ENCODE results near the gene AP2S1. TPM values are rescaled to one million over a fixed set of nuclear protein-coding genes. Genes with fewer than 3 reads are reported as not detected.

AP2S1 gene
- total and polyA plus RNA-seq, 2 of the 8 experiments (the other 6 are each of a cell fraction or from before 2014, with no cell fraction given), result 195 to 211 TPM

DNA sequence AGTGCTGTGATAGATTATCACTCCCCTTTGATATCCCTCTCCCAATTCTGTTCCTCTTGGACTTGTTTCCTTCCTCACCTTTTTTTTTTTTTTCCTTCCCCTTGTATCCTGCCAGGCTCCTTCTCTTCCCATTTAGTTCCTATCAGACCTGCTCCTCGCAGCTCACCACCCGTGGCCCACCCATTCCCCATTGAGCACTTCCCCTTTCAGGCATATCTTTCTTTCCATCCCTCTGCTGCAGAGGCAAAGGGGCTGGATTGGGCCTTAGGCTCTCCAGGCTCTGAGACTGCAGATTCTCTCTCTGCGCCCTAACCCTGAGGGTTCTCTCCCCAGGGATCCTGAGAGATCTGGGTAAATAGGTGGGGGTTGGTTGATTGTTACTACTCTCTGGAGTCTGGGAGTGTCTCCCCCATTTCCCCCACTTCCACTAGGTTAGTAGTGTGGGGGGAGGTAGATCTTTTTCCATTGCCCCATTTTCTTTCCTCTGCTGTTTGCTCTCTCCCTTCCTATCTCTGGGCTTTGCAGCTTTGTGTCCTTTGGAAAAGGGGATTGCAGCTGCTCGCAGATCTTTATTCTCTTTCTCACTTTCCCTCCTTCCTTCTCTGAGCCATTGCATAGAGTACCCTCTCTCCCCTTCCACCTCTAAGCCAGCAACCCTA lies 12.5 kb upstream of the AP2S1 start:
- H3K79me1 ChIP-seq (ENCODE audit: low read depth, low read length), result peaks cover 9% of the 10 kb centered on the region; the same call in 1 of the 2 replicates
- H4K20me1 ChIP-seq (replicated peaks in 1 of 2; ENCODE audit: control insufficient read depth in 1 of 2, insufficient read depth in 2 of 2, low read length in 2 of 2), result peaks cover 24 to 27% of the 10 kb centered on the region in 2 experiments
- H2BK120ac ChIP-seq (replicated peaks; ENCODE audit: low read depth, low read length), result no peak overlapping the region
- peaks cover 6 to 21% (median 10%) of the 10 kb centered on the region in 4 experiments; a peak in 6 of 7 replicates for H3K4me1 ChIP-seq (replicated peaks in 1 of 4; ENCODE audit: control insufficient read depth in 3 of 4, insufficient read depth in 4 of 4, low read length in 3 of 4)
- peaks cover 22% of the 10 kb centered on the region for H3K23me2 ChIP-seq (ENCODE audit: low read depth, low read length)
- H3K9me3 ChIP-seq (ENCODE audit: insufficient read depth in 2 of 2, low read depth in 1 of 2, low read length in 1 of 2), result no peaks in the 10 kb centered on the region
- H3K4me3 ChIP-seq (ENCODE audit: extremely low read depth in 1 of 4, insufficient read depth in 2 of 4, low read depth in 3 of 4, low read length in 4 of 4), result peak overlapping the region; percentile 74 to 88 (median 85); a peak in 7 of 8 replicates
- ChIA-PET CTCF (ENCODE audit: partially characterized antibody) (interaction anchor here (0.5 to 2.8 kb wide), 5 partner anchors 23 to 150 kb away, joined by 3 to 8 read pairs (median 4); no protein-coding TSS in a partner anchor), POLR2A (ENCODE audit: partially characterized antibody) (interaction anchor here (0.7 to 6.1 kb wide), 20 partner anchors 13 to 163 kb away, joined by 3 to 102 read pairs (median 4); partner anchors contain the start of genes AP2S1 and SLC1A5)
- no peak overlapping the region for H4K91ac ChIP-seq (replicated peaks; ENCODE audit: insufficient read length, low read length)
- no peak overlapping the region for H2BK15ac ChIP-seq (ENCODE audit: low read length)
- no peak overlapping the region for H3K23ac ChIP-seq (ENCODE audit: insufficient read length)
- H4K5ac ChIP-seq (ENCODE audit: insufficient read length, low read depth, low read length), result no peak overlapping the region
- H3K18ac ChIP-seq (ENCODE audit: extremely low read depth, low read length), result peak overlapping the region; percentile 10
- H2AFZ ChIP-seq (ENCODE audit: low read length), result no peak overlapping the region
- H3K79me2 ChIP-seq (ENCODE audit: control insufficient read depth in 1 of 2, insufficient read depth in 2 of 2, low read length in 2 of 2), result peaks cover 51 to 72% of the 10 kb centered on the region in 2 experiments
- H3K9ac ChIP-seq (replicated peaks in 1 of 4; ENCODE audit: extremely low read depth in 1 of 4, low read depth in 3 of 4, low read length in 3 of 4), result peak overlapping the region in 2 of 4 experiments; percentile 4 to 55; a peak in 2 of 7 replicates
- no peak overlapping the region for H2BK20ac ChIP-seq (ENCODE audit: low read length)
- H2BK5ac ChIP-seq (ENCODE audit: low read depth, low read length), result peak overlapping the region; percentile 82; the same call in 1 of the 2 replicates
- 37% methylated on average over 3 of the region's 4 CpGs; no CpG with 5 or more reads in 1 of the 2 experiments for WGBS, 2 experiments (ENCODE audit: extremely low coverage in 1 of 2, insufficient coverage in 1 of 2, insufficient read length in 1 of 2, insufficient replicate concordance in 2 of 2, low coverage in 1 of 2, low lambda C conversion rate in 2 of 2, missing lambda C conversion rate in 1 of 2)
- H3K27ac ChIP-seq (ENCODE audit: low read depth, low read length), result no peak overlapping the region
- FAIRE-seq (no peak), DNase-seq (ENCODE audit: low read depth in 1 of 2, low spot score in 2 of 2) (no peak)
- no peak overlapping the region for H3K4ac ChIP-seq (replicated peaks; ENCODE audit: insufficient read length, low read depth, low read length)
- peak overlapping the region; percentile 94 to 99 for H3K4me2 ChIP-seq (ENCODE audit: insufficient read depth in 1 of 2, low read depth in 2 of 2, low read length in 2 of 2)
- H3K27me3 ChIP-seq (replicated peaks in 1 of 4; ENCODE audit: control insufficient read depth in 3 of 4, extremely low read depth in 1 of 4, insufficient read depth in 3 of 4, low read length in 3 of 4), result no peaks in the 10 kb centered on the region
- no peak overlapping the region for H3K14ac ChIP-seq (ENCODE audit: insufficient read length)
- H2BK12ac ChIP-seq (ENCODE audit: low read depth, low read length), result no peak overlapping the region
- H3K36me3 ChIP-seq (ENCODE audit: control insufficient read depth in 2 of 4, insufficient read depth in 4 of 4, low read length in 3 of 4), result no peaks in the 10 kb centered on the region
- no peak for TF ChIP-seq GABPA (IDR thresholded peaks at IDR 0.05; ENCODE audit: borderline replicate concordance, insufficient read depth, low read length)
- no peak for TF ChIP-seq SRF (IDR thresholded peaks at IDR 0.05; ENCODE audit: low read depth, low read length)
- no peak for TF ChIP-seq ATF3 (IDR thresholded peaks at IDR 0.05; ENCODE audit: insufficient read depth, low read depth, low read length)
- no peak overlapping the region for H2AK5ac ChIP-seq (ENCODE audit: low read depth, low read length)
- H4K8ac ChIP-seq (ENCODE audit: extremely low read depth, insufficient read depth, low read length), result no peak overlapping the region
- H3K56ac ChIP-seq (replicated peaks; ENCODE audit: insufficient read length, low read depth, low read length), result no peak overlapping the region

Measured in H1 (cell line).